HTERT RPE-1 (cell line): ENCODE results near the gene KRT12.

Source experiments
- in situ Hi-C: fragments of 300-500 bp; cut with MboI; formaldehyde crosslinking; loops from 4 replicates; pipeline ENCODE4 v1.14.3; 2020; ENCODE audit warnings: low sequenced_read_pairs

The KRT12 gene

GRCh38 chr17:40848583-40849235 is 18.3 kb downstream of the KRT12 start:
- in situ Hi-C loops: no loop called here

DNA sequence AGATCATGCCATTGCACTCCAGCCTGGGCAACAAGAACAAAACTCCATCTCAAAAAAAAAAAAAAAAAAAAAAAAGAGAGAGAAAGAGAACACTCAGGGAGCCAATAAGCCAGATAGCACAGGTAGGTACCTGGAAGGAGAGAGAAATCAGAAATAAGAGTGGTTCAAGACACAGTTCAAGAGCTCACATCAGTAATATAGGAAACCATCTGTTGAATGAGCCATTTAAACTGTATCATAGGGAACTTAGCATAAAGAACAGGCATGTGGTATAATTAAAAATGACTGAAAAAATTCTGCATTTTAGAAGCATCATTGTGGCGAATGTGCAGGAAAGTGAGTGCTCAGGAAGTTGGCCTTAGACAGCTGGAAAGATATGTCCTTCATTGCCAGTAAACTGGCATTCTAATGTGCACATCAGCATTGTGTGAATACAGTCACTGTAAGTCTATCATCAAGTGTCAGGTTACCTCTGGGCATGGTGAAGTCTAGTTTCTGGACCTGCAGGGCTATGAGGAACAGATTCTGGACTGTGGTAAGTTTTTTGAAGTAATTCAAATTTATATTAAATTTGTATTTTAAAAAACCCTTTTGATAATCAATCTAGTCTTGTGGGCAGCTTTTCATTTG is 20.4 kb downstream of the KRT12 start:
- in situ Hi-C loops: no loop called here

- in situ Hi-C loops: no loop called here
These were observed 22.3 kb downstream of the KRT12 start for GRCh38 chr17:40844671-40845107.

- in situ Hi-C loops: no loop called here
These were observed 23.8 kb downstream of the KRT12 start for GRCh38 chr17:40843242-40843641.

- in situ Hi-C loops: no loop called here
These were observed 25.8 kb downstream of the KRT12 start for GRCh38 chr17:40841246-40841645.

DNA sequence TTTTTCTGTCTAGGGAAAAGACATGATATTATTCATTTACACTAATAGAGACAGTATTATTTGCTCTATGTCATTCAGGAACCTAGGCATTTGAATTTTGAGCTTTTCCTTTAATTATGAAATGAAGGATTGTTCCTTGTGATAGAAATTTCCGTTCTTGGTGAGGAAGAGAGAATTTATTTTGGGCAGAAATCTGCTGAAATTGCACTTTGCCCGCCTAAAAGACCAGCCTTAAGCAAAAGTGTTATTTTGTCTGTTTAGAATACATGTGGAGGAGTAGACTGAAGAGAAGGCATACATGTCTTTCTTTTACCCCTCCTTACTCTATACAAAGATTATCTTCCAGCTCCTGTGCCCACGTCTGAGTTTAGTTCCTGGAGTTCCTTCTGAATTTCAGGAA is 27.8 kb downstream of the KRT12 start:
- in situ Hi-C loops: no loop called here

DNA sequence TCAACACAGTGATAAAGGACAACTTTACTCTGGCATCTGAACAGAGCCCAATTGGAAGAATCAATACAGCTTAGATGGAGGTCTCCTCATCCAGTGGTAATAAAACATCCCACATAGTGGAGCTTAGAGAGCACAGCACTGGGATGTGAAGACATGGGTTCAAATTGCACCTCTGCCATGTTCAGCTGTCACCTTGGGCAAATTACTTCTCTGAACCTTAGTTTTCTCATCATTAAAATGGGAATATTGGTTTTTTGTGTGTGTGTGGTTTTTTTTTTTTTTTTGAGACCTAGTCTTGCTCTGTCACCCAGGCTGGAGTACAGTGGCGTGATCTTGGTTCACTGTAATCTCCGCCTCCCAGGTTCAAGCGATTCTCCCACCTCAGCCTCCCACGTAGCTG is 31.0 kb downstream of the KRT12 start:
- in situ Hi-C loops: no loop called here

DNA sequence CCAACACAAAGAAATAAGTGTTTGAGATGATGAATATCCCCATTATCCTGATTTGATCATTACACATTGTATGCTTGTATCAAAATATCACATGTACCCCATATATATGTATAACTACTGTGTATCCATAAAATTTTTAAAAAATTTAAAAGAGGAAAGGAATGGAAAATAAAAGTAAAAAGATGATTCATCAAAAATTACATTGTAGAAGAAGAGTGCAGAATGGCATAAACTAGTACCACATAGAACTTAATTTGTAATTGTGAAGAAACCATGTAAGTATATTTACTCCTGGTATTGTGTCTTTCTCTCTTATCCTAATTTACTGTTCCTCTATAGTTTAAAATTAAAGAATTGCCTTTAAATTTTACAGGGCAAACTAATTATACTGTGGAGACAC is 33.1 kb downstream of the KRT12 start:
- in situ Hi-C loops: no loop called here

DNA sequence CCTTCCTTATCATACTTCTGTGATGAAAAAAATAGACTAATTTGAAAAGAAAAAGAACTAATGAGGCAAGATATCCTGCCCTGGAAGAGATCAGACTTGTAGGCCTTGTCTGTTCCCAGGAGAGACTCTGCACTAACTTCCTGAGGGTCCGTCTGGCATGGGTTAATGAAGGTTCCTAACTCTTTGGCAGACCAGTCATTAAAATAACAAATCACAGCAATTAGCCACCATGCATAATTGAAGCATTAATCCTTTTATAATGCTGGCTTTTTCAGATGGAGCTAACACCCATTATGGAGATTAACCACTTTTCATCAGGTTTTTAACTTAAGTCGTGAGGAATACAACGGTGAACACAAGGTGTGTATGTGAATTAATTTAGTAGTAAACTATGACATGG is 34.2 kb downstream of the KRT12 start:
- in situ Hi-C loops: no loop called here

DNA sequence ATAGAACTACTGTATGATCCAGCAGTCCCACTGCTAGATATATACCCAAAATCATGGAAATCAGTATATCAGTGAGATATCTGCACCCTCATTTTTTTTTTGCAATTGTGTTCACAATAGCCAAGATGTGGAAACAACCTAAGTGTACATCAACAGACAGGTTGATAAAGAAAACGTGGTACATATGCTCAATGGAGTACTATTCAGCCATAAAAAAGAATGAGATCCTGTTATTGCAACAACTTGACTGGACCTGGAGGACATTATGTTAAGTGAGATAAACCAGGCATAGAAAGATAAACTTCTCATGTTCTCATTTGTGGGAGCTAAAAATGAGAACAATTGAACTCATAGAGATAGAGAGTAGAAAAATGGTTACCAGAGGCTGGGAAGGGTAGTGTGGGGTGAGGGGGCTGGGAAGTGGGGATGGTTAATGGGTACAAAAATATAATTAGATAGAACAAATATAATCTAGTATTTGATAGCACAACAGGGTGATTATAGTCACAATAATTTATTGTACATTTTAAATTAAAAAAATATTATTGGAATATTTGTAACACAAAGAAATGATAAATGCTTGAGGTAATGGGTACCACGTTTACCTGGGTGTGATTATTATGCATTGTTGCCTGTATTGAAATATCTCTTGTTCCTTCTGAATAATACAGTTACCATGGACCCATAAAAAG is 36.8 kb downstream of the KRT12 start:
- in situ Hi-C loops: no loop called here

DNA sequence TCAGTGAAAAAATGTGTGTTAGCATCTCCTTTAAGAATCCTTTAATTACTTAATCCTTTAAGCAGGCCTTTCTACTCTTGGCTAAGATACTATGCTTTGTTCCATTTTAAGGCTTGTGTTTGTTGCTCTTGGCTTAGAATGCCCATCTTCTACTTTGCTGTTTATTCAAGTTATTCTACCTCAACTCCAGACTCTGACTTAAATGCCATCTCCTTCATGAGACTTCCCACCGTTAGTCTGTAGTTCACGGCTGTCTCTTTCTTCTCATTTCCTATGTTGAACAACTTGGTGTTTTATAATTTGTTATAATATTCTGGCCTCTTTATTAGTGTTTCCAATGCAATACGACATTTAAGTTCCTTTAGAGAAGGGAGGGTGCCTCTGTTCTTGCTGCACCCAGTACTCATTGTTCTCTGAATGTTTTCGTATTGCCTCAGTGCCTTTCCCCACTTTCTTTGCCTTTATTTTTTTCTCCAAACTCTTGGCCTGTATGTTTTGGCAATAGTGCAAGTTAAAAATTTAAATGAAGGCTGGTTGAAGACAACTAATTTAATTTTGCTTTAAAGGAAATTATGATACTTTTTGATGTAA is 38.5 kb downstream of the KRT12 start:
- in situ Hi-C loops: no loop called here

DNA sequence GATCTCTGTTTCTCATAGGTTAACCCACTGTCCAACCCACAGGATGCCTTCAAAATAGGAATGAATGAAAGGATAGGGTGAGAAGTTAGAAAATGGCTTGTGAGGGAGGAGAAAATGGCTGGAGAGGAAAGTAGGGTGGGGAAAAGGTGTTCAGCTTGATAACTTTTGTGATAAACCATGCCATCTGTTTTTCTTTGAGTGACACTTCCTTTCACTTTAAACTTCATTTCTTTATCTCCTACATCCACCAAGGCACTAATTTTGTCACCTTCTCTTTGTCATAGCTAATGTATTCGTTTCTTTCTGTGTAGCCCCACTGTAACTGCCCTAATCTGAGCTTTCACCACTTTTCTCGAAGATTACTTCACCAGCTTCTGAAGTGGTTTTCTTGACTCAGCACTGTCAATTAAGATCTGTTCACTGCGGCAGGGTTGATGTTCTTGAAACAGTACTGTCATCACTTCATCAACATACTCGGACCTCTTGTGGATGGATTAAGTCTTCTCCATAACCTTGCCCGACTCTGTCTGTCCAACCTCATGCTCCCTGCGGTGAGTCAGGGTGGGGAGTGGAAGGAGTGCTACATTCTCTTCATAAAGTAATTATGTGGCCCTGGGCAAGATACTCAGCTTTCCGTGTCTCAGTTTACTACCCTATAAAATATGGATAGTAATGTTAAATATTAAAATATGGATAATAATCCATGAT is 39.1 kb downstream of the KRT12 start:
- in situ Hi-C loops: no loop called here

GRCh38 chr17:40825599-40825998 is 41.4 kb downstream of the KRT12 start:
- in situ Hi-C loops: no loop called here

- in situ Hi-C loops: no loop called here
These were observed 42.8 kb downstream of the KRT12 start for GRCh38 chr17:40824015-40824832.

DNA sequence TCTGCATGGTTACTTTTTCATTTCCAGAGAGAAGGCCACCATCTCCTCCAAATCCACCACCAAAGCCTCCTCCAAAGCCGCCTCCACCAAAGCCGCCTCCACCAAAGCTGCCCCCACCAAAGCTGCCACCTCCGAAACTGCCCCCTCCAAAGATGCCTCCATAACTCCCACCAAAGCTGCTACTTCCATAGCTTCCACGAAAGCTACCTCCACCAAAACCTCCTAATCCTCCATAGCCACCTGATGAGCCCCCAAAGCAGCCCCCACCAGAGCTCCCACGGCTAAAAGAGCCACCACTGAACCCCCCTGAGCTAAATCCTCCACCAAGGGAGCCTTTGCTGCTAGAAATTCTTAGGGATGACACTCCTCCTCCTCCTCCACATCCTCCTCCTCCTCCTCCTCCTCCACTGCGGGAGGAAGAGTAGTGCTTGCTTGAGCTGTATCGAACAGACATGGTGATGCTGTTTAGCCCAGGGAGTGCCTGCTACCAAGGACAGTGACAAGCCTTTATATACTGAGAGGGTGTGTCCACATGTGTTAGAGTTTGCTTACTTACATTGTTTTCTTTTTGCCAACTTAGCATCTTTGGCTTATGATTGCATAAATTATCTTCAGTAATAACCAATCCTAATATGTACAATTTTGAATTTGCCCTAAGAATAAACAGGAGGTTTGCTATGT is 44.8 kb downstream of the KRT12 start, which contains the start of gene KRT10:
Gene KRT10 (minus strand): TSS at position 483 of the 681 bp plus-strand sequence. CDS start 29 bp downstream, at position 454.
- in situ Hi-C loops: no loop called here

GRCh38 chr17:40821536-40821935 is 45.5 kb downstream of the KRT12 start:
- in situ Hi-C loops: no loop called here

DNA sequence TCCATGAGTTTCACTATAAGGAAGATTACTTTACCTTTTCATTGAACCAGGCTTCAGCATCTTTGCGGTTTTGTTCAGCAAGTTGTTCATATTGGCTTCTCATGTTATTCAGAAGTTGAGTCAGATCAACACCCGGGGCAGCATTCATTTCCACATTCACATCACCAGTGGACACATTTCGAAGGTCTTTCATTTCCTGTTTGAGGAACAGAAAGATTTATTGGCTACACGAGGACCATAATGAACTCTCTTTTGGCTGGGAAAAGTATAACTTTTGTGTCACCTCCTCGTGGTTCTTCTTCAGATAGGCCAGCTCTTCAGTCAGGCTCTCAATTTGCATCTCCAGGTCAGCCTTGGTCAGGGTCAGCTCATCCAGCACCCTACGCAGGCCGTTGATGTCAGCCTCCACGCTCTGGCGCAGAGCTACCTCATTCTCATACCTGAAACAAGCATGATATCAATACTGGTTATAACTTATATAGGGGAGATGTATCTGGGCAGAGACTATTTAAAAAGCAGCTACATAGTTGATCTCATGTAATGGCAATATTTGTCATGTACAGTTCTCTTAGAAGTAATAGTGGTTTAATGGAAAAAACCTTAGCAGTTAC is 46.7 kb downstream of the KRT12 start:
- in situ Hi-C loops: no loop called here

GRCh38 chr17:40819528-40820125 is 47.4 kb downstream of the KRT12 start:
- in situ Hi-C loops: no loop called here
